ENCODE data around the gene DYNLRB2. TPM values are rescaled to one million over a fixed set of nuclear protein-coding genes. Genes with fewer than 3 reads are reported as not detected.
A peak's percentile ranks its signal among the peaks of the same experiment; 100 is the strongest.

DYNLRB2 gene
- total RNA-seq, 3 donors from 2014 or later = not detected

DNA sequence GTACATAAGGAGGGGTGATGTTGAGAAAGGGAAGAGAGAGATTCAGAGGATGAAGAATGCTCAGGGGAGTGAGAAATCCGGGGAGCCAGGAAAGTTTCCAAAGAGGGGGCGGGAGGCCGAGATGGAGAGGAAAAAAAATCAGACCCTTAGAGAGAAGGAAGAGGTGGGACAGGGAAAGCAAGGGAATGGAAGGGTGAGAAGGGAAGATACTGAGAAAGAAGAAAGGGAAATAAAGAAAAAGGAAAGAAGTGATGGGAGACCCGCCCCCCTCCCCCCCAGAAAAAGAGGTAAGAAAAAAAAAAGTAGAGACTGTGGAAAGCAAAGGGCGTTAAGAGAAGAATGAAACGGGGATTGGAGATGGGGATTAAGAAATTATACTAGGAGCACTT lies 507 bp downstream of the DYNLRB2 start:
- DNase-seq (no peak), ATAC-seq (no peak)
- TF ChIP-seq, protein P1, sequence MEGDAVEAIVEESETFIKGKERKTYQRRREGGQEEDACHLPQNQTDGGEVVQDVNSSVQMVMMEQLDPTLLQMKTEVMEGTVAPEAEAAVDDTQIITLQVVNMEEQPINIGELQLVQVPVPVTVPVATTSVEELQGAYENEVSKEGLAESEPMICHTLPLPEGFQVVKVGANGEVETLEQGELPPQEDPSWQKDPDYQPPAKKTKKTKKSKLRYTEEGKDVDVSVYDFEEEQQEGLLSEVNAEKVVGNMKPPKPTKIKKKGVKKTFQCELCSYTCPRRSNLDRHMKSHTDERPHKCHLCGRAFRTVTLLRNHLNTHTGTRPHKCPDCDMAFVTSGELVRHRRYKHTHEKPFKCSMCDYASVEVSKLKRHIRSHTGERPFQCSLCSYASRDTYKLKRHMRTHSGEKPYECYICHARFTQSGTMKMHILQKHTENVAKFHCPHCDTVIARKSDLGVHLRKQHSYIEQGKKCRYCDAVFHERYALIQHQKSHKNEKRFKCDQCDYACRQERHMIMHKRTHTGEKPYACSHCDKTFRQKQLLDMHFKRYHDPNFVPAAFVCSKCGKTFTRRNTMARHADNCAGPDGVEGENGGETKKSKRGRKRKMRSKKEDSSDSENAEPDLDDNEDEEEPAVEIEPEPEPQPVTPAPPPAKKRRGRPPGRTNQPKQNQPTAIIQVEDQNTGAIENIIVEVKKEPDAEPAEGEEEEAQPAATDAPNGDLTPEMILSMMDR (IDR thresholded peaks at IDR 0.05) = no peak
- intact Hi-C loops (cut with DNase I, micrococcal nuclease) = no loop called here
- H3K9me3 ChIP-seq = no peaks in the 10 kb centered on the region
- no peak overlapping the region for H3K4me3 ChIP-seq
- H3K4me1 ChIP-seq (ENCODE audit: low read depth) = peaks cover 6% of the 10 kb centered on the region
- H3K36me3 ChIP-seq (ENCODE audit: low read depth) = no peaks in the 10 kb centered on the region

DNA sequence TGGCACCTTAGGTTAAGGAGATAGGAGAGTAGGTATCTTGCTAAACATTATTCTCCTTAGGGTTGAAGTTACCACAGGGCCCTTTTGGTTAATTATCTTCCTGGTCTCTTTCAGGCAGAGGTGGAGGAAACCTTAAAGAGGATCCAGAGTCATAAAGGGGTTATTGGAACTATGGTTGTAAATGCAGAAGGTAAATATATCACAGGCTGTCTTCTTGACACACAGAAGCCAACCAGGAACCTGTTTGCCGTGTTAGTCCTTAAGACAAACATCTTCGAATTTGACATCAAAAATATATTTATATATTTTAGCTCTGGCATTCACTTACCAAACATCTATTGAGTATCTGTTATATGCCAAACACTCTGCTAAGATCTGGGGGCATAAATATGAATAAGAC lies 2.4 kb downstream of the DYNLRB2 start:
- TF ChIP-seq, protein P1 (IDR thresholded peaks at IDR 0.05) = no peak
- peak in 1 of 3 donors; percentile 30 for DNase-seq
- Histone ChIP-seq H3K4me1 (ENCODE audit: low read depth) (peaks cover 6% of the 10 kb centered on the region), H3K4me3 (no peak overlapping the region), H3K36me3 (ENCODE audit: low read depth) (no peaks in the 10 kb centered on the region), H3K9me3 (no peaks in the 10 kb centered on the region)
- intact Hi-C loops (cut with DNase I, micrococcal nuclease) = no loop called here
- peak; percentile 43 for ATAC-seq

DNA sequence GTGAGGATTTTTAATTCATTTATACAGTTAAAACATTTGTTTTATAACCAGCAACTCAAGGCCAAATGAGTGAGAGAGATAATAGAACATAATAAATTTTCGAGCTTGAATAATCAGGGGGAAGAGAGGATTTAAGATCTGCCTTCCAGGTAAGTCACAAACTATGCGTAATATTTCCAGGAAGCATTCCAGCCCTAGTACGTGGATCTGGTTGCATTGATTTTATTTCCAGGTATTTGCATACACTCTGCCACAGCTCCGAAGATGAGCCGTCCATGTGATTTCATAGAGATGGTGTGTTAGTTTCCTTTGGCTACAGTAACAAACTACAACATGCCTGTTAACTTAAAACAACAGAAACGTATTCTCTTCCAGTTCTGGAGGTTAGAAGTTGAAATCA lies 3.5 kb downstream of the DYNLRB2 start:
- intact Hi-C loops (cut with DNase I, micrococcal nuclease) = no loop called here
- TF ChIP-seq, protein P1 (IDR thresholded peaks at IDR 0.05) = no peak
- peaks cover 6% of the 10 kb centered on the region for H3K4me1 ChIP-seq (ENCODE audit: low read depth)
- H3K4me3 ChIP-seq = no peak overlapping the region
- no peaks in the 10 kb centered on the region for H3K9me3 ChIP-seq
- DNase-seq (no peak), ATAC-seq (no peak)
- no peaks in the 10 kb centered on the region for H3K36me3 ChIP-seq (ENCODE audit: low read depth)

DNA sequence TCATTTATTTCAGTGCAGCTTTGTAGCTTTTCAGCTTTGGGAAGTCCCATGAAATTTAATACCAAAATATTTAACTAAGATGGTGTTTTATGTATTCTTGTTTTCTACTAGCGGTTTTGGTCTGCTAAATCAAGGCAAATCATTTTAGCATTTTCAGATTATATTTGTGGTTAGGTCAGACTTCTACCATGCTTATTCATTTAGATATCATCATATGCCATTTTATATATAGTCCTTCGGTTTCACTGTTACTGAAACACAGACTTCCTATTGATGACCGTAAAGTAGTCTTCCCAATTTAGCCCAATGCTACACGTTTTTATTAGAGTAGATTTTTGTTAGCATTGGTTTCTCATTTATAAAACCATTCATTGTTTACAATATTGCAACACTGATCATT lies 5.5 kb downstream of the DYNLRB2 start:
- DNase-seq = no peak
- peaks cover 6% of the 10 kb centered on the region for H3K4me1 ChIP-seq (ENCODE audit: low read depth)
- TF ChIP-seq, protein P1 (IDR thresholded peaks at IDR 0.05) = no peak
- no peak overlapping the region for H3K4me3 ChIP-seq
- no peaks in the 10 kb centered on the region for H3K9me3 ChIP-seq
- no peaks in the 10 kb centered on the region for H3K36me3 ChIP-seq (ENCODE audit: low read depth)
- no peak for ATAC-seq
- intact Hi-C loops (cut with DNase I, micrococcal nuclease) = no loop called here

DNA sequence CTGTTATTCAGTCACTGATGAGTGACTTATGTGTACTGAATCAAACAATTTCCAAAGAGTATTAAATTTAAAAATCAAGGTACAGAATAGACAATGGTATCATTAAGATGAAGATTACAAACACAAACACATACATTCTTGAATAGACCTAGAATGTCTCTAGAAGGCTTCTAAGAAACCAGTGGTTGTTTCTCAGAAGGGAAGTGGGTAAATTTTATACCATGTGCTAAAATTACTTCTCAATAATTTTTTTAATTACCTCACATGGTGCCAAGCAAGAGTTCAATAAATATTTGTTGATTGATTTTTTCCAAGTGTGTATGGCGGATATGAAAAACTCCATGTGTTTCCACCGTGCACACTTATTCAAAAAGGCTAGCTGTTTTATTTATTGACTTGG lies 6.4 kb downstream of the DYNLRB2 start:
- TF ChIP-seq, protein P1 (IDR thresholded peaks at IDR 0.05) = no peak
- H3K4me3 ChIP-seq = no peak overlapping the region
- intact Hi-C loops (cut with DNase I, micrococcal nuclease) = no loop called here
- no peaks in the 10 kb centered on the region for H3K36me3 ChIP-seq (ENCODE audit: low read depth)
- H3K9me3 ChIP-seq = no peaks in the 10 kb centered on the region
- peaks cover 6% of the 10 kb centered on the region for H3K4me1 ChIP-seq (ENCODE audit: low read depth)
- DNase-seq = no peak
- no peak for ATAC-seq

DNA sequence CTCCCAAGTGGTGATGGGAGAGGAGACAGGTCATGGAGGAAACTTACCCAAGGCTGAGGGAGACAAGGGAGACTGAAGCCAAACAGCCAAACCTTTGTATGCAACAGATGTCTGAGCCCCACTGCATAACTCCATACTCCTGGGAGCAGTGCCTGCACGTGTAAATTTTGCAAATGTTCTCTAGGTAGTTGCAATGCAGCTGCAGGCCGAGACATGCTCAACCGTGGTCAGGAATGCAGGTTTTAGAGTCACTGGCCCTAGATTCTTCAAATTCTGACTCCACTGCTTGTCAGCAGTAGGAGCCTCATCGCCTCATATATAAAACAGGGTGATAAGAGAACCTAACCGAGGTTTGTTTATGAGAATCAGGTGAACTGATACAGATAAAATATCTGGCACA lies 11.5 kb downstream of the DYNLRB2 start:
- H3K9me3 ChIP-seq = no peaks in the 10 kb centered on the region
- H3K36me3 ChIP-seq (ENCODE audit: low read depth) = no peaks in the 10 kb centered on the region
- no peak for ATAC-seq
- DNase-seq = no peak
- H3K4me1 ChIP-seq (ENCODE audit: low read depth) = no peaks in the 10 kb centered on the region
- no peak overlapping the region for H3K4me3 ChIP-seq
- TF ChIP-seq, protein P1 (IDR thresholded peaks at IDR 0.05) = no peak
- intact Hi-C loops (cut with DNase I, micrococcal nuclease) = no loop called here
